OCI-LY1 (cell line): ENCODE measurements around the gene CDC42BPA.

Source experiments
- H2AFZ ChIP-seq: fragments of 200-600 bp; sonication (generic), shearing (Covaris generic); 2 replicates; pipeline ENCODE4 v1.6.0; 2014; ENCODE audit warnings: antibody characterized with exemption, mild to moderate bottlenecking, low read length
- H3F3A ChIP-seq: fragments of 200-600 bp; sonication (generic), shearing (Covaris generic); 2 replicates; pipeline ENCODE4 v1.6.0; 2014; ENCODE audit warnings: mild to moderate bottlenecking, antibody characterized with exemption, low read length, moderate library complexity; ENCODE audit not compliant: insufficient read depth
- H3K27ac ChIP-seq: fragments of 200-600 bp; sonication (generic); 2 replicates; pipeline ENCODE4 v1.5.1; 2014; ENCODE audit warnings: low read length, mixed run types, mild to moderate bottlenecking, low read depth; ENCODE audit not compliant: poor library complexity, severe bottlenecking
- H3K27me3 ChIP-seq: fragments of 200-600 bp; sonication (generic); 2 replicates; pipeline ENCODE4 v1.6.0; 2014; ENCODE audit warnings: antibody characterized with exemption, mild to moderate bottlenecking, low read length, moderate library complexity; ENCODE audit not compliant: insufficient read depth
- H3K36me3 ChIP-seq: fragments of 200-600 bp; sonication (generic); 2 replicates; pipeline ENCODE4 v1.6.1; 2014; ENCODE audit warnings: mild to moderate bottlenecking, antibody characterized with exemption, low read length, moderate library complexity, mixed read lengths; ENCODE audit not compliant: insufficient read depth
- H3K4me1 ChIP-seq: fragments of 200-600 bp; sonication (generic); 2 replicates; pipeline ENCODE4 v1.5.1; 2014; ENCODE audit warnings: mild to moderate bottlenecking, low read length, moderate library complexity; ENCODE audit not compliant: insufficient read depth, severe bottlenecking
- H3K4me2 ChIP-seq: fragments of 200-600 bp; sonication (generic), shearing (Covaris generic); 2 replicates; pipeline ENCODE4 v1.6.1; 2014; ENCODE audit warnings: low read length
- H3K4me3 ChIP-seq: fragments of 200-600 bp; sonication (generic); 2 replicates; pipeline ENCODE4 v1.5.1; 2014; ENCODE audit warnings: low read length, low read depth, mild to moderate bottlenecking, mixed read lengths; ENCODE audit not compliant: poor library complexity, severe bottlenecking
- H3K79me2 ChIP-seq: fragments of 200-600 bp; shearing (Covaris generic); 2 replicates; pipeline ENCODE4 v1.6.1; 2016; ENCODE audit warnings: mixed run types, low read length, mixed read lengths; ENCODE audit not compliant: insufficient read depth
- H3K9ac ChIP-seq: fragments of 200-600 bp; sonication (generic), shearing (Covaris generic); 2 replicates; pipeline ENCODE4 v1.6.1; 2014; ENCODE audit warnings: mild to moderate bottlenecking, low read length, mixed read lengths
- H3K9me2 ChIP-seq: fragments of 200-600 bp; sonication (generic), shearing (Covaris generic); 2 replicates; pipeline ENCODE4 v1.6.1; 2014; ENCODE audit warnings: low read depth, mild to moderate bottlenecking, low read length, mixed read lengths
- H3K9me3 ChIP-seq: fragments of 200-600 bp; shearing (Covaris generic); 2 replicates; pipeline ENCODE4 v1.6.1; 2014; ENCODE audit warnings: low read length, mixed read lengths
- H4K20me1 ChIP-seq: fragments of 200-600 bp; sonication (generic), shearing (Covaris generic); 2 replicates; pipeline ENCODE4 v1.6.0; 2016; ENCODE audit warnings: mild to moderate bottlenecking, low read length; ENCODE audit not compliant: insufficient read depth
- EZH2 ChIP-seq: fragments of 200-600 bp; sonication (generic), shearing (Covaris generic); IDR thresholded peaks from 2 replicates; pipeline ENCODE4 v1.8.0; 2017; ENCODE audit warnings: borderline replicate concordance, mixed run types, mild to moderate bottlenecking, antibody characterized with exemption, low read length, moderate library complexity, mixed read lengths
- TF ChIP-seq, protein P1 (sequence below): fragments of 200-600 bp; sonication (generic), shearing (Covaris generic); IDR thresholded peaks from 2 replicates; pipeline ENCODE4 v1.5.1; 2017; ENCODE audit warnings: mild to moderate bottlenecking, antibody characterized with exemption, low read length, moderate library complexity, mixed read lengths

Gene CDC42BPA

GRCh38 chr1:227069490-227069889 is 248.8 kb downstream of the CDC42BPA start:
- Histone ChIP-seq H3K9me3 (no peaks in the 10 kb centered on the region), H3K4me2 (no peak overlapping the region), H3F3A (no peaks in the 10 kb centered on the region), H3K9ac (no peak overlapping the region), H2AFZ (no peak overlapping the region), H3K27ac (no peak overlapping the region), H3K36me3 (no peaks in the 10 kb centered on the region), H3K9me2 (no peaks in the 10 kb centered on the region), H3K79me2 (no peaks in the 10 kb centered on the region), H3K4me3 (no peak overlapping the region), H3K4me1 (no peaks in the 10 kb centered on the region), H4K20me1 (no peaks in the 10 kb centered on the region), H3K27me3 (no peaks in the 10 kb centered on the region)
- TF ChIP-seq, protein P1, sequence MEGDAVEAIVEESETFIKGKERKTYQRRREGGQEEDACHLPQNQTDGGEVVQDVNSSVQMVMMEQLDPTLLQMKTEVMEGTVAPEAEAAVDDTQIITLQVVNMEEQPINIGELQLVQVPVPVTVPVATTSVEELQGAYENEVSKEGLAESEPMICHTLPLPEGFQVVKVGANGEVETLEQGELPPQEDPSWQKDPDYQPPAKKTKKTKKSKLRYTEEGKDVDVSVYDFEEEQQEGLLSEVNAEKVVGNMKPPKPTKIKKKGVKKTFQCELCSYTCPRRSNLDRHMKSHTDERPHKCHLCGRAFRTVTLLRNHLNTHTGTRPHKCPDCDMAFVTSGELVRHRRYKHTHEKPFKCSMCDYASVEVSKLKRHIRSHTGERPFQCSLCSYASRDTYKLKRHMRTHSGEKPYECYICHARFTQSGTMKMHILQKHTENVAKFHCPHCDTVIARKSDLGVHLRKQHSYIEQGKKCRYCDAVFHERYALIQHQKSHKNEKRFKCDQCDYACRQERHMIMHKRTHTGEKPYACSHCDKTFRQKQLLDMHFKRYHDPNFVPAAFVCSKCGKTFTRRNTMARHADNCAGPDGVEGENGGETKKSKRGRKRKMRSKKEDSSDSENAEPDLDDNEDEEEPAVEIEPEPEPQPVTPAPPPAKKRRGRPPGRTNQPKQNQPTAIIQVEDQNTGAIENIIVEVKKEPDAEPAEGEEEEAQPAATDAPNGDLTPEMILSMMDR = no peak
- no peak for TF ChIP-seq EZH2

GRCh38 chr1:227068883-227069282 is 249.4 kb downstream of the CDC42BPA start:
- Histone ChIP-seq H3K4me3 (no peak overlapping the region), H3K79me2 (no peaks in the 10 kb centered on the region), H3K4me1 (no peaks in the 10 kb centered on the region), H3K4me2 (no peak overlapping the region), H4K20me1 (no peaks in the 10 kb centered on the region), H2AFZ (no peak overlapping the region), H3K27ac (no peak overlapping the region), H3F3A (no peaks in the 10 kb centered on the region), H3K9ac (no peak overlapping the region), H3K9me2 (no peaks in the 10 kb centered on the region), H3K27me3 (no peaks in the 10 kb centered on the region), H3K9me3 (no peaks in the 10 kb centered on the region), H3K36me3 (no peaks in the 10 kb centered on the region)
- TF ChIP-seq, protein P1 = no peak
- no peak for TF ChIP-seq EZH2

GRCh38 chr1:227066999-227067398 is 251.3 kb downstream of the CDC42BPA start:
- H4K20me1 ChIP-seq = no peaks in the 10 kb centered on the region
- H3K4me2 ChIP-seq = no peak overlapping the region
- TF ChIP-seq, protein P1 = no peak
- no peak for TF ChIP-seq EZH2
- H3F3A ChIP-seq = no peaks in the 10 kb centered on the region
- no peaks in the 10 kb centered on the region for H3K27me3 ChIP-seq
- no peak overlapping the region for H3K9ac ChIP-seq
- no peak overlapping the region for H2AFZ ChIP-seq
- H3K27ac ChIP-seq = no peak overlapping the region
- H3K9me3 ChIP-seq = no peaks in the 10 kb centered on the region
- no peaks in the 10 kb centered on the region for H3K36me3 ChIP-seq
- H3K9me2 ChIP-seq = no peaks in the 10 kb centered on the region
- H3K4me3 ChIP-seq = no peak overlapping the region
- H3K79me2 ChIP-seq = no peaks in the 10 kb centered on the region
- H3K4me1 ChIP-seq = no peaks in the 10 kb centered on the region
